GM10266 (cell line): ENCODE measurements around the gene CPLANE1.
"Not testable (repeated sequence)": the region's sequence is repeated elsewhere in the genome, so short reads cannot be mapped to it uniquely, and the experiment has no call there.

Experiments
- DNase-seq: peaks from one replicate; pipeline ENCODE4 v3.0.0; 2012; ENCODE audit errors: extremely low spot score
- TF ChIP-seq, protein P1 (sequence below): IDR thresholded peaks from 2 replicates; pipeline ENCODE4 v1.5.1; 2012; ENCODE audit warnings: mild to moderate bottlenecking, low read depth; ENCODE audit not compliant: control insufficient read depth, insufficient read depth; ENCODE audit errors: missing control alignments

The CPLANE1 gene

DNA sequence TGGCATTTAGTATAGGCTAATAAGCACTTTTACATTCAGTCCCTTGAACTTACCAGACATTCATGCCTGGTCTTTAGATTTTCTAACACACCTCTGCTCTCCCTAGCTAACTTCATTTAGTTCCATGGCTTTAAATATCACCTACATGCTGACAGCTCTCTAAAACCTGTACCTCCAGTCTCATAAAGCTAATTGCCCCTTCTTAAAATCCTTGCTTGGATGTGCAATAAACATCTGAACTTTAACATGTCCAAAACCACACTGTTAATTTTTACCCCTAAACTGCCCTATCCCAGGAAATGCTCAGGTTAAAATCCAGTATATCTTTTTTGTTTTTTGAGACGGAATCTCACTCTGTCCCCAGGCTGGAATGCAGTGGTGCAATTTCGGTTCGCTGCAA is 139.8 kb downstream of the CPLANE1 start:
- no peak for DNase-seq
- TF ChIP-seq, protein P1, sequence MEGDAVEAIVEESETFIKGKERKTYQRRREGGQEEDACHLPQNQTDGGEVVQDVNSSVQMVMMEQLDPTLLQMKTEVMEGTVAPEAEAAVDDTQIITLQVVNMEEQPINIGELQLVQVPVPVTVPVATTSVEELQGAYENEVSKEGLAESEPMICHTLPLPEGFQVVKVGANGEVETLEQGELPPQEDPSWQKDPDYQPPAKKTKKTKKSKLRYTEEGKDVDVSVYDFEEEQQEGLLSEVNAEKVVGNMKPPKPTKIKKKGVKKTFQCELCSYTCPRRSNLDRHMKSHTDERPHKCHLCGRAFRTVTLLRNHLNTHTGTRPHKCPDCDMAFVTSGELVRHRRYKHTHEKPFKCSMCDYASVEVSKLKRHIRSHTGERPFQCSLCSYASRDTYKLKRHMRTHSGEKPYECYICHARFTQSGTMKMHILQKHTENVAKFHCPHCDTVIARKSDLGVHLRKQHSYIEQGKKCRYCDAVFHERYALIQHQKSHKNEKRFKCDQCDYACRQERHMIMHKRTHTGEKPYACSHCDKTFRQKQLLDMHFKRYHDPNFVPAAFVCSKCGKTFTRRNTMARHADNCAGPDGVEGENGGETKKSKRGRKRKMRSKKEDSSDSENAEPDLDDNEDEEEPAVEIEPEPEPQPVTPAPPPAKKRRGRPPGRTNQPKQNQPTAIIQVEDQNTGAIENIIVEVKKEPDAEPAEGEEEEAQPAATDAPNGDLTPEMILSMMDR: no peak

DNA sequence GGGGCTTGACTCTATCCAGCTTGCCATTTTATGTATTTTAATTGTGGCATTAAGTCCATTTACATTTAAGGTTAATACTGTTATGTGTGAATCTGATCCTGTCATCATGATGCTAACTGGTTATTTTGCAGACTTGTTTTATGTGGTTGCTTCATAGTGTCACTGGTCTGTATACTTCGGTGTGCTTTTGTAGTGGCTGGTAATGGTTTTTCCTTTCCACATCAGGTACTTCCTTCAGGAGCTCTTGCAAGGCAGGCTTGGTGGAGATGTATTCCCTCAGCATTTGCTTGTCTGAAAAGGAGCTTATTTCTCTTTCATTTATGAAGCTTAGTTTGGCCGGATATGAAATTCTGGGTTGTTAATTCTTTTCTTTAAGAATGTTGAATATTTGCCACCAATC is 145.9 kb downstream of the CPLANE1 start:
- DNase-seq: no peak
- TF ChIP-seq, protein P1: no peak

DNA sequence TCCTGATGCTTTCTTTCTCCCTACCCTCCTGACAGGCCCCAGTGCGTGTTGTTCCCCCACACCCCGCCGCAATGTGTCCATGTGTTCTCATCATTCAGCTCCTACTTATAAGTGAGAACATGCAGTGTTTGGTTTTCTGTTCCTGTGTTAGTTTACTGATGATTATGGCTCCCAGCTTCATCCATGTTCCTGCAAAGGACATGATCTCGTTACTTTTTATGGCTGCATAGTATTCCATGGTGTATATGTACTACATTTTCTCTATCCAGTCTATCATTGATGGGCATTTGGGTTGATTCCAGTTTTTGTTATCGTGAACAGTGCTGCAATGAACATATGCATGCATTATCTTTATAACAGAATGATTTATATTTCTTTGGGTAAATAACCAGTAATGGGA is 149.9 kb downstream of the CPLANE1 start:
- not testable (repeated sequence) for DNase-seq

DNA sequence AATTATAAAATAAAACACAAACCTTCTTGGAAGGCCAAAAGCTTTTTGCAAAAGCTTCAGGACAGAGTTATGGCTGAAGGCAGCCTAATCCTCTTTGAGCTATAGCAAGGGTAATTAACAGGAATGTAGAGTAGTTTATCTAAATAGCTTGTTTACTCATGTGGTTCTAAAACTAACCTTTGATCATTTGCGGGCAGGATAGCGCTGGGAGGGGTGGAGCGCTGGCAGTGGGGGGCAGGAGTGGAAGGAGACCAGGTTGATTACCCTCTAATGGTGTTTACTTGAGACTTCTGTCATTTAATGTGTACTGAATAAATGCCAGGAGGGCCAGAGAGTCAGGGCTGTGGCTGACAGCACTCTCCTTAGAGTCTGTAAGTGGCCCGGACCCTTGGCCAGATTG is 155.4 kb downstream of the CPLANE1 start:
- DNase-seq: not testable (repeated sequence)

DNA sequence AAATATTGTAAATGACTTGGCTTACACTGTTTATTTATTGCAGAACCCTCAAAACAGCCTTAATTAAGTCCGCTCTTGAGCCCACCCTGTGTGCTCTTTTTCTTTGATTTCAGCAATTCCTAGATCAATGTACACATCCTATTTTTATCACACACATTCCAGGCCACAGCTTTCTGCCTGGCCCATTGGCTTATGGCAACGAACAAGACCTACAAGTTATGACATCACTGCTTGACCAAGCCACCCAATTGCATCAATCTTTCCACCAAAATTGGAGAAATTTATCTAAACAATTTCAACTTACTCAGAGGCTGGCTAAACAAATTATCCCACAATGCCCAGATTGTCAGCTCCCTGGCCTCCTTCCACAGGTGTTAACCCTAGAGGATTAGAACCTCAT is 158.4 kb downstream of the CPLANE1 start:
- TF ChIP-seq, protein P1: no peak
- no peak for DNase-seq

DNA sequence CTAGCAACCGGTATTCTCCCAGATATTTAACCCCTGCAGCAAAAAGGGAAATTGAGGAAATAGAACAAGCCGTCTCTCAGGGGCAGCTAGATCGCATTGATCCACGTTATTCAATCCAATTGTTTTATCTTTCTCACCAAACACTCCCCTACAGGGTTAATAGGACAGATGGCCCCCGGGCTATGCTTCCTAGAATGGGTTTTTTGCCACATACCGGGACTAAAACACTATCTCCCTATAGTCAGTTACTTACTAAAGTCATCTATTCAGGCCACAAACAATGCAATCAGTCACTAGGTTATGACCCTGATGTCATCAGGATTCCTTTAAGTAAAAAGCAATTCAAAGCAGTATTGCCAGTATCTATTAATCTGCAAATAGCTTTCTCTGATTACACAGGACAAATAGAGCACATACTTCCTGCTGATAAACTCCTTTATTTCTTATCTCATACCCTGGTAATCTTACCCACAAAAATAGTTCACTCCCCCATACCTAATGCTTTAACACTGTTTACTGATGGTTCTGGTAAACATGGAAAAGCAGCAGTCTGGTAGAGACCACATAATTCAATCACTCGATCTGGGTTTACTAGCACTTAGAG is 159.0 kb downstream of the CPLANE1 start:
- no peak for DNase-seq
- TF ChIP-seq, protein P1: no peak

DNA sequence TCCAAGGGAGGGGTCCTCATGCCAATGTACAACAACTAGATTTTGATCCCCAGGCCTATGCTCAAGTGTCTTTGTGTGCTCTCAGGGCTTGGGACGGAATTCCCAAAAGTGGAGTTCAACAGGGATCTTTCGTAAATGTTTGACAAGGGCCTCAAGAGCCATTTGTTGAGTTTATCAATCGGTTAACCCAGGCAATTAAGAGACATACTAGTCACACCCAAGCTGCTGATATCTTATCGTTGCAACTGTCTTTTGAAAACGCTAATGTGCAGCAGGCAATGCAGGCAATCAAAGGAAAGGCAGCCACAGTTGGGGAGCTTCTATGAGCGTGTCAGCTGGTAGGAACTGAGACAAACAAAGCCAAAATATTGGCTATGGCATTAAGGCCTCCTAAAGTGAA is 161.2 kb downstream of the CPLANE1 start:
- TF ChIP-seq, protein P1: no peak
- no peak for DNase-seq

DNA sequence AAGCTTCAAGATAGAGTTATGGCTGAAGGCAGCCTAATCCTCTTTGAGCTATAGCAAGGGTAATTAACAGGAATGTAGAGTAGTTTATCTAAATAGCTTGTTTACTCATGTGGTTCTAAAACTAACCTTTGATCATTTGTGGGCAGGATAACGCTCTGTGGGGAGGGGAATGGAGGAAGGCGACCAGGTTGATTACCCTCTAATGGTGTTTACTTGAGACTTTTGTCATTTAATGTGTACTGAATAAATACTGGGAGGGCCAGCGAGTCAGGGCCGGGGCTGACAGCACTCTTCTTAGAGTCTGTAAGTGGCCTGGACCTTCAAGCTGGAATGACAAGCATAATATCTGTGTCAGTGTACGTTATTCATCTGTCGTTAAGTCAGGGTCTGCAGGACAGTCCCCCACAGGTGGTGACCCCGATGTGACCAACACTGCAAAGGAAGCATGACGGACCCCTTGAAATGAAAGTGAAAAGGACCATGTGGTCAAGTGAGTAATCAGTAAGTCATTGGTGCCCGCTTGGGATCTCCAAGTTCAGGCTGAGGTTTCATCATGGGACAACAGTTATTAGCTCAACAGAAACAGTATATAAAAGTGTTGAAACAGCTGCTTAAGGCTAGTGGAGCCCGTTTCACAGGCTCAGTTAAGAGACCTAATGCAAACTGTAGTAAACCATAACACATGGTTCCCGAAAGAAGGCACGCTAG is 162.6 kb downstream of the CPLANE1 start:
- TF ChIP-seq, protein P1: no peak
- no peak for DNase-seq

DNA sequence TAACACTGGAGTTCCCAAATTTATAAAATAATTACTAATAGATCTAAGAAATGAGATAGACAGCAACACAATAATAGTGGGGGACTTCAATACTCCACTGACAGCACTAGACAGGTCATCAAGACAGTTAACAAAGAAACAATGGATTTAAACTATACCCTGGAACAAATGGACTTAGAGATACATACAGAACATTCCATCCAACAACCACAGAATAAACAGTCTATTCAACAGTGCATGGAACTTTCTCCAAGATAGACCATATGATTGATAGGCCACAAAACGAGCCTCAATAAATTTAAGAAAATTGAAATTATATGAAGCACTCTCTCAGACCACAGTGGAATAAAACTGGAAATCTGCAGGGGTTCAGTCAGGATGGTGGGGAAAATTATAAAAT is 163.2 kb downstream of the CPLANE1 start:
- not testable (repeated sequence) for DNase-seq

DNA sequence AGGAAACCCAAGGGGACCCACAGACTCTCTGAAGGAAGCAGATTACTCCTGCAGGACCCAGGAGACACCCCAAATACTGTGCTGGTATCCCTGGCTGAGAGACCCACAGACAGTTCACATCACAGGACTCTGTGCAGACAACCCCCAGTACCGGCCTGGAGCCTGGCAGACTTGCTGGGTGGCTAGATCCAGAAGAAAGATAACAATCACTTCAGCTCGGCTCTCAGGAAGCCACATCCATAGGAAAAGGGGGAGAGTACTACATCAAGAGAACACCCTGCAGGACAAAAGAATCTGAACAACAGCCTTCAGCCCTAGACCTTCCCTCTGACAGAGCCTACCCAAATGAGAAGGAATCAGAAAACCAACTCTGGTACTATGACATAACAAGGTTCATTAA is 166.2 kb downstream of the CPLANE1 start:
- DNase-seq: not testable (repeated sequence)
